ENCODE results near the gene RAB11FIP4. TPM values are rescaled to one million over a fixed set of nuclear protein-coding genes. Genes with fewer than 3 reads are reported as not detected.

Gene RAB11FIP4
- total RNA-seq, 1 experiment from 2014 or later, result 54.9 TPM

DNA sequence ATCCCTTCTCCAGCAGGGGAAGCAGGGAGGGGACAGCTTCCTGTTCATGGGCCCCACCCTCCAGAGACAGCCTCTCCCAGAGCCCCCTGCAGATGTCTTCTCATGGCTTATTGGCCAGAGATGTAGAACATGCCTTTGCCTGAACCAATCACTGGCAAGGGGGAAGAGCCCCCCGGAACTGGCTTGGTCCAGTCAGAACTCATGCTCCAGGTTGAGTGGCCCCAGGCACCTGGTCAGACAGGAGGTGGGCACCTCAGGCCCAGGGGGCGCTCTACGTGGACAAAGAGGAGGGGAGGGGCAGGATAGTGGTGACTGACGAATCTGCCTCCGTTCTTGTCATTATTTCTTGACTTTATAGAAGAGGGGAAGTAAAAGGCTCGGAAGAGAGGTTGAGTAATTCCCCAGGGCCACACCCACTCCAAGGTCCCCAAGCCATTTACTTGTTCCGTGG, 23.6 kb downstream of the RAB11FIP4 start:
- POLR2A ChIA-PET, result interaction anchor here (0.5 kb wide), 1 partner anchor 1201 kb away, joined by 5 read pairs; no protein-coding TSS in a partner anchor
- no peaks in the 10 kb centered on the region for H3K36me3 Mint-ChIP-seq
- no peak overlapping the region for H3K27ac Mint-ChIP-seq
- H3K4me1 Mint-ChIP-seq, result peaks cover 23% of the 10 kb centered on the region
- DNase-seq (ENCODE audit: low spot score) (no peak), ATAC-seq (peak; percentile 63)
- no peak for TF ChIP-seq ATF1 (CRISPR knock-in tag; IDR thresholded peaks at IDR 0.05)
- TF ChIP-seq MYBL2 (CRISPR knock-in tag; IDR thresholded peaks at IDR 0.05), result no peak
- TF ChIP-seq, protein P1, sequence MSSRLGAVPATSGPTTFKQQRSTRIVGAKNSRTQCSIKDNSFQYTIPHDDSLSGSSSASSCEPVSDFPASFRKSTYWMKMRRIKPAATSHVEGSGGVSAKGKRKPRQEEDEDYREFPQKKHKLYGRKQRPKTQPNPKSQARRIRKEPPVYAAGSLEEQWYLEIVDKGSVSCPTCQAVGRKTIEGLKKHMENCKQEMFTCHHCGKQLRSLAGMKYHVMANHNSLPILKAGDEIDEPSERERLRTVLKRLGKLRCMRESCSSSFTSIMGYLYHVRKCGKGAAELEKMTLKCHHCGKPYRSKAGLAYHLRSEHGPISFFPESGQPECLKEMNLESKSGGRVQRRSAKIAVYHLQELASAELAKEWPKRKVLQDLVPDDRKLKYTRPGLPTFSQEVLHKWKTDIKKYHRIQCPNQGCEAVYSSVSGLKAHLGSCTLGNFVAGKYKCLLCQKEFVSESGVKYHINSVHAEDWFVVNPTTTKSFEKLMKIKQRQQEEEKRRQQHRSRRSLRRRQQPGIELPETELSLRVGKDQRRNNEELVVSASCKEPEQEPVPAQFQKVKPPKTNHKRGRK (CRISPR knock-in tag; IDR thresholded peaks at IDR 0.05; ENCODE audit: borderline replicate concordance), result no peak
- TF ChIP-seq NFYB (CRISPR knock-in tag; conservative IDR thresholded peaks at IDR 0.05; ENCODE audit: low read depth), result peak; percentile 83
- H3K27me3 Mint-ChIP-seq (ENCODE audit: low read depth), result no peaks in the 10 kb centered on the region; the same call in 1 of the 2 replicates
- CTCF ChIA-PET, result interaction anchor here (0.5 to 6.5 kb wide), 11 partner anchors 8 to 384 kb away, joined by 3 to 34 read pairs (median 4); partner anchors contain the start of gene RAB11FIP4
- no peaks in the 10 kb centered on the region for H3K9me3 Mint-ChIP-seq
- H3K4me3 Mint-ChIP-seq, result no peak overlapping the region

DNA sequence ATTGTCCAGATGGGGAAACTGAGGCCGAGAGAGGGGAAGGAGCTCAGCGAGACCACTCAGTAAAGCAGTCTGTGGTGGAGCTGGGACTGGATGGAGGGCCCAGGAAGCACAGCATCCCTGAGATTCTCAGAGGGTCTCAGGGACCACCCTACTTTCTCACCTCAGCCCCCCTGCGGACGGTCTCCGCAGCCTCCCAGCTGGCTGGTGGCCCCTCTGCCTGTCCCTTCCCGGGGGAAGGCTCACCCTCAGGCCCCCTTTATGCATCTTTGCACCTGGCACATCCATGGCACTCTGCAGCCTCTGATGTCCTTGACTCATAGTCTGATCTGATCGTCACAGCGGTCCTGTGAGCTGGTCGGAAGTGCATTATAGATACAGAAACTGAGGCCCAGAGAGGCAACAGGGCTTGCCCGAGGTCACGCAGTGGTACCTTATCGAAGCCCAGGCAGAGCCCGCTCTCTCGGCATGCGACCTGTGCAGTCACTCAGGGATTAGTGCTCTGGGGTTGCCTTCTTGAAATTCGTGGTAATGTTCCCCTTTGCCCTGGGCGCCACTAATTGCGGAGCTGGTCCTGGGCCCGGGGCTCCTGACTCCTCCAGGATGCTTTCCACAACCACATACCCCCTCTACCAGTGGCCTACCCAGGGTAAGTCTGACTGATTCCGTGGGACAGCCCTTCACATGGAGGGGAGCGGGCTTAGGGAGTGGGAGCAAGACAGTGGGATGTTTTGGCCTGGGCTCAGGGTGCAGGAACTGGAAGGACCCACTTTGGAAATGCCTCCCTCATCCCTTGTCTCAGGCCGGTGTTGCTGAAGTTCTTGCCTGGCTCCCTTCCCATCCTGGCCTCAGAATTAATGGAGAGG, 24.4 kb downstream of the RAB11FIP4 start:
- Mint-ChIP-seq H3K36me3 (no peaks in the 10 kb centered on the region), H3K27me3 (ENCODE audit: low read depth) (no peaks in the 10 kb centered on the region; the same call in 1 of the 2 replicates), H3K9me3 (no peaks in the 10 kb centered on the region), H3K27ac (no peak overlapping the region), H3K4me3 (no peak overlapping the region), H3K4me1 (peaks cover 23% of the 10 kb centered on the region)
- DNase-seq (ENCODE audit: low spot score) (no peak), ATAC-seq (no peak)
- POLR2A ChIA-PET, result interaction anchor here (0.5 kb wide), 1 partner anchor 1202 kb away, joined by 5 read pairs; no protein-coding TSS in a partner anchor
- CTCF ChIA-PET, result interaction anchor here (1.9 to 6.5 kb wide), 3 partner anchors 9 to 26 kb away, joined by 6 to 34 read pairs (median 15); partner anchors contain the start of gene RAB11FIP4
- no peak for TF ChIP-seq NFE2L1 (CRISPR knock-in tag; IDR thresholded peaks at IDR 0.05)
- TF ChIP-seq, protein P2, sequence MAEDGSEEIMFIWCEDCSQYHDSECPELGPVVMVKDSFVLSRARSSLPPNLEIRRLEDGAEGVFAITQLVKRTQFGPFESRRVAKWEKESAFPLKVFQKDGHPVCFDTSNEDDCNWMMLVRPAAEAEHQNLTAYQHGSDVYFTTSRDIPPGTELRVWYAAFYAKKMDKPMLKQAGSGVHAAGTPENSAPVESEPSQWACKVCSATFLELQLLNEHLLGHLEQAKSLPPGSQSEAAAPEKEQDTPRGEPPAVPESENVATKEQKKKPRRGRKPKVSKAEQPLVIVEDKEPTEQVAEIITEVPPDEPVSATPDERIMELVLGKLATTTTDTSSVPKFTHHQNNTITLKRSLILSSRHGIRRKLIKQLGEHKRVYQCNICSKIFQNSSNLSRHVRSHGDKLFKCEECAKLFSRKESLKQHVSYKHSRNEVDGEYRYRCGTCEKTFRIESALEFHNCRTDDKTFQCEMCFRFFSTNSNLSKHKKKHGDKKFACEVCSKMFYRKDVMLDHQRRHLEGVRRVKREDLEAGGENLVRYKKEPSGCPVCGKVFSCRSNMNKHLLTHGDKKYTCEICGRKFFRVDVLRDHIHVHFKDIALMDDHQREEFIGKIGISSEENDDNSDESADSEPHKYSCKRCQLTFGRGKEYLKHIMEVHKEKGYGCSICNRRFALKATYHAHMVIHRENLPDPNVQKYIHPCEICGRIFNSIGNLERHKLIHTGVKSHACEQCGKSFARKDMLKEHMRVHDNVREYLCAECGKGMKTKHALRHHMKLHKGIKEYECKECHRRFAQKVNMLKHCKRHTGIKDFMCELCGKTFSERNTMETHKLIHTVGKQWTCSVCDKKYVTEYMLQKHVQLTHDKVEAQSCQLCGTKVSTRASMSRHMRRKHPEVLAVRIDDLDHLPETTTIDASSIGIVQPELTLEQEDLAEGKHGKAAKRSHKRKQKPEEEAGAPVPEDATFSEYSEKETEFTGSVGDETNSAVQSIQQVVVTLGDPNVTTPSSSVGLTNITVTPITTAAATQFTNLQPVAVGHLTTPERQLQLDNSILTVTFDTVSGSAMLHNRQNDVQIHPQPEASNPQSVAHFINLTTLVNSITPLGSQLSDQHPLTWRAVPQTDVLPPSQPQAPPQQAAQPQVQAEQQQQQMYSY (CRISPR knock-in tag; IDR thresholded peaks at IDR 0.05), result no peak
- TF ChIP-seq, protein P3, sequence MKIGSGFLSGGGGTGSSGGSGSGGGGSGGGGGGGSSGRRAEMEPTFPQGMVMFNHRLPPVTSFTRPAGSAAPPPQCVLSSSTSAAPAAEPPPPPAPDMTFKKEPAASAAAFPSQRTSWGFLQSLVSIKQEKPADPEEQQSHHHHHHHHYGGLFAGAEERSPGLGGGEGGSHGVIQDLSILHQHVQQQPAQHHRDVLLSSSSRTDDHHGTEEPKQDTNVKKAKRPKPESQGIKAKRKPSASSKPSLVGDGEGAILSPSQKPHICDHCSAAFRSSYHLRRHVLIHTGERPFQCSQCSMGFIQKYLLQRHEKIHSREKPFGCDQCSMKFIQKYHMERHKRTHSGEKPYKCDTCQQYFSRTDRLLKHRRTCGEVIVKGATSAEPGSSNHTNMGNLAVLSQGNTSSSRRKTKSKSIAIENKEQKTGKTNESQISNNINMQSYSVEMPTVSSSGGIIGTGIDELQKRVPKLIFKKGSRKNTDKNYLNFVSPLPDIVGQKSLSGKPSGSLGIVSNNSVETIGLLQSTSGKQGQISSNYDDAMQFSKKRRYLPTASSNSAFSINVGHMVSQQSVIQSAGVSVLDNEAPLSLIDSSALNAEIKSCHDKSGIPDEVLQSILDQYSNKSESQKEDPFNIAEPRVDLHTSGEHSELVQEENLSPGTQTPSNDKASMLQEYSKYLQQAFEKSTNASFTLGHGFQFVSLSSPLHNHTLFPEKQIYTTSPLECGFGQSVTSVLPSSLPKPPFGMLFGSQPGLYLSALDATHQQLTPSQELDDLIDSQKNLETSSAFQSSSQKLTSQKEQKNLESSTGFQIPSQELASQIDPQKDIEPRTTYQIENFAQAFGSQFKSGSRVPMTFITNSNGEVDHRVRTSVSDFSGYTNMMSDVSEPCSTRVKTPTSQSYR (CRISPR knock-in tag; IDR thresholded peaks at IDR 0.05), result no peak

DNA sequence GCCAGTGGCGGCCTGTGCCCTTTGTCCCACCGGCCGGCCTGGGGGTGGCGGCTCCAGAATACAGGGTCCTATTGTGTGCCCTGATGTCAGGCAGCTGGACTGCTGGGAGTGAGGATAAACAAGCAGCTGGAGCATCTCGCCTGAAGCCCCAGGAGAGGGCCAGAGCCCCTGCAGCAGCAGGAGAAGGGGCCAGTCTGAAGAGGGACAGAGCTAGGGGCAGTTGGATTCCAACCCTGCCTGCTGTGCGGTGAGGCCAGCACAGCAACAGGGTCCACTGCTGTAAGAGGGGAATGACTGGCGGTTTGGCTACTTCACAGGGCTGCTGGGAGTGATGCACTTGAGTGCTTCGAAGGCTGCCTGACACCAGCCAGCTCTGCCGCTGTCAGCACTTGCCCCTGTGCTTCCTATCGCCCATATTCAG, 25.0 kb downstream of the RAB11FIP4 start:
- ChIA-PET POLR2A (no interaction called here), CTCF (interaction anchor here (1.9 to 6.5 kb wide), 3 partner anchors 8 to 27 kb away, joined by 6 to 34 read pairs (median 15); partner anchors contain the start of gene RAB11FIP4)
- Mint-ChIP-seq H3K4me1 (peaks cover 23% of the 10 kb centered on the region), H3K4me3 (no peak overlapping the region), H3K27me3 (ENCODE audit: low read depth) (no peaks in the 10 kb centered on the region; the same call in 1 of the 2 replicates), H3K27ac (no peak overlapping the region), H3K36me3 (no peaks in the 10 kb centered on the region), H3K9me3 (no peaks in the 10 kb centered on the region)
- no peak; the same call in 1 of the 2 replicates for ATAC-seq
- no peak for DNase-seq (ENCODE audit: low spot score)
- TF ChIP-seq, protein P4, sequence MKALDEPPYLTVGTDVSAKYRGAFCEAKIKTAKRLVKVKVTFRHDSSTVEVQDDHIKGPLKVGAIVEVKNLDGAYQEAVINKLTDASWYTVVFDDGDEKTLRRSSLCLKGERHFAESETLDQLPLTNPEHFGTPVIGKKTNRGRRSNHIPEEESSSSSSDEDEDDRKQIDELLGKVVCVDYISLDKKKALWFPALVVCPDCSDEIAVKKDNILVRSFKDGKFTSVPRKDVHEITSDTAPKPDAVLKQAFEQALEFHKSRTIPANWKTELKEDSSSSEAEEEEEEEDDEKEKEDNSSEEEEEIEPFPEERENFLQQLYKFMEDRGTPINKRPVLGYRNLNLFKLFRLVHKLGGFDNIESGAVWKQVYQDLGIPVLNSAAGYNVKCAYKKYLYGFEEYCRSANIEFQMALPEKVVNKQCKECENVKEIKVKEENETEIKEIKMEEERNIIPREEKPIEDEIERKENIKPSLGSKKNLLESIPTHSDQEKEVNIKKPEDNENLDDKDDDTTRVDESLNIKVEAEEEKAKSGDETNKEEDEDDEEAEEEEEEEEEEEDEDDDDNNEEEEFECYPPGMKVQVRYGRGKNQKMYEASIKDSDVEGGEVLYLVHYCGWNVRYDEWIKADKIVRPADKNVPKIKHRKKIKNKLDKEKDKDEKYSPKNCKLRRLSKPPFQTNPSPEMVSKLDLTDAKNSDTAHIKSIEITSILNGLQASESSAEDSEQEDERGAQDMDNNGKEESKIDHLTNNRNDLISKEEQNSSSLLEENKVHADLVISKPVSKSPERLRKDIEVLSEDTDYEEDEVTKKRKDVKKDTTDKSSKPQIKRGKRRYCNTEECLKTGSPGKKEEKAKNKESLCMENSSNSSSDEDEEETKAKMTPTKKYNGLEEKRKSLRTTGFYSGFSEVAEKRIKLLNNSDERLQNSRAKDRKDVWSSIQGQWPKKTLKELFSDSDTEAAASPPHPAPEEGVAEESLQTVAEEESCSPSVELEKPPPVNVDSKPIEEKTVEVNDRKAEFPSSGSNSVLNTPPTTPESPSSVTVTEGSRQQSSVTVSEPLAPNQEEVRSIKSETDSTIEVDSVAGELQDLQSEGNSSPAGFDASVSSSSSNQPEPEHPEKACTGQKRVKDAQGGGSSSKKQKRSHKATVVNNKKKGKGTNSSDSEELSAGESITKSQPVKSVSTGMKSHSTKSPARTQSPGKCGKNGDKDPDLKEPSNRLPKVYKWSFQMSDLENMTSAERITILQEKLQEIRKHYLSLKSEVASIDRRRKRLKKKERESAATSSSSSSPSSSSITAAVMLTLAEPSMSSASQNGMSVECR (CRISPR knock-in tag; IDR thresholded peaks at IDR 0.05; ENCODE audit: borderline replicate concordance), result no peak
- TF ChIP-seq FOXJ3 (CRISPR knock-in tag; IDR thresholded peaks at IDR 0.05; ENCODE audit: borderline replicate concordance), result no peak
- TF ChIP-seq FOXP1 (CRISPR knock-in tag; IDR thresholded peaks at IDR 0.05; ENCODE audit: borderline replicate concordance), result no peak
- no peak for TF ChIP-seq MXD4 (CRISPR knock-in tag; IDR thresholded peaks at IDR 0.05; ENCODE audit: borderline replicate concordance)
- no peak for TF ChIP-seq ZNF416 (CRISPR knock-in tag; IDR thresholded peaks at IDR 0.05)
- TF ChIP-seq, protein P5, sequence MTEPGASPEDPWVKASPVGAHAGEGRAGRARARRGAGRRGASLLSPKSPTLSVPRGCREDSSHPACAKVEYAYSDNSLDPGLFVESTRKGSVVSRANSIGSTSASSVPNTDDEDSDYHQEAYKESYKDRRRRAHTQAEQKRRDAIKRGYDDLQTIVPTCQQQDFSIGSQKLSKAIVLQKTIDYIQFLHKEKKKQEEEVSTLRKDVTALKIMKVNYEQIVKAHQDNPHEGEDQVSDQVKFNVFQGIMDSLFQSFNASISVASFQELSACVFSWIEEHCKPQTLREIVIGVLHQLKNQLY (CRISPR knock-in tag; IDR thresholded peaks at IDR 0.05), result no peak
- TF ChIP-seq SMAD4 (CRISPR knock-in tag; IDR thresholded peaks at IDR 0.05), result no peak
- TF ChIP-seq ESRRA (CRISPR knock-in tag; IDR thresholded peaks at IDR 0.05; ENCODE audit: borderline replicate concordance), result no peak
- TF ChIP-seq ZNF671 (CRISPR knock-in tag; IDR thresholded peaks at IDR 0.05), result no peak

All from WTC11 (cell line).